Measurements from ENCODE around the gene SRD5A3. TPM values are rescaled to one million over a fixed set of nuclear protein-coding genes. Genes with fewer than 3 reads are reported as not detected.

SRD5A3 gene
- total RNA-seq, 1 donor from 2014 or later = 5.5 TPM

DNA sequence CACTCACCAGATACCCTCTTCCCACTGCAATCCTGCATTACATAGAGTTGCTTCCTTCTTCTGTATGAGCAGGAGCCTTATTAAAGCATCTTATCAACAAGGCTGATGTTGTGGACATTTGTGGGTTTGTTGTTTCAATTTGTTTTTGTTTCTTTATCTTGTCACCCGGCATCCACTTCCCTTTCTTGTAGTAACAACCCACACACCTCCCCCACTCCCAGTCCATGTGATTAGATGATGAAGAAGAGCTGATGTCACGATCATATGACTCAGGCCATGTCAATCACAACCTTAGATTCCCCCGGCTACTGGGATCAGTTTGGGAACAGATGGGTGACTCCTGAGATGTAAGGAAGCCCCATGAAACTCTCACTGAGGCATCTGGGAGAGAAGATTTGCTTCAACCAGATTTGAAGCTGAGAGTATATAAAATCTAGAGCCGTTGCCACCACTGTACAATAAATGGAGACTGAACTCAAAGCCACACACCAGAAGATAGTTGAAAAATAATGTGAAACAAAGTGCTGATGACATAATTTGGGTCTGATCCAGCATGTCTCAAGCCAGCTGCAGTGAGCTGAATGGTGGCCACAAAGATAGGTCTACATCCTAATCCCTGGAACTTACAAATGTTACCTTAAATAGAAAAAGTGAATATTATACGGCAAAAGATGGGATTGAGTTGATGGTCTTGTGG is 34.1 kb upstream of the SRD5A3 start:
- TF ChIP-seq, protein P1, sequence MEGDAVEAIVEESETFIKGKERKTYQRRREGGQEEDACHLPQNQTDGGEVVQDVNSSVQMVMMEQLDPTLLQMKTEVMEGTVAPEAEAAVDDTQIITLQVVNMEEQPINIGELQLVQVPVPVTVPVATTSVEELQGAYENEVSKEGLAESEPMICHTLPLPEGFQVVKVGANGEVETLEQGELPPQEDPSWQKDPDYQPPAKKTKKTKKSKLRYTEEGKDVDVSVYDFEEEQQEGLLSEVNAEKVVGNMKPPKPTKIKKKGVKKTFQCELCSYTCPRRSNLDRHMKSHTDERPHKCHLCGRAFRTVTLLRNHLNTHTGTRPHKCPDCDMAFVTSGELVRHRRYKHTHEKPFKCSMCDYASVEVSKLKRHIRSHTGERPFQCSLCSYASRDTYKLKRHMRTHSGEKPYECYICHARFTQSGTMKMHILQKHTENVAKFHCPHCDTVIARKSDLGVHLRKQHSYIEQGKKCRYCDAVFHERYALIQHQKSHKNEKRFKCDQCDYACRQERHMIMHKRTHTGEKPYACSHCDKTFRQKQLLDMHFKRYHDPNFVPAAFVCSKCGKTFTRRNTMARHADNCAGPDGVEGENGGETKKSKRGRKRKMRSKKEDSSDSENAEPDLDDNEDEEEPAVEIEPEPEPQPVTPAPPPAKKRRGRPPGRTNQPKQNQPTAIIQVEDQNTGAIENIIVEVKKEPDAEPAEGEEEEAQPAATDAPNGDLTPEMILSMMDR (IDR thresholded peaks at IDR 0.05; ENCODE audit: insufficient read depth, low read length, severe bottlenecking) = no peak
- Histone ChIP-seq H3K27me3 (ENCODE audit: control insufficient read depth, insufficient read depth, low read length) (no peaks in the 10 kb centered on the region), H3K36me3 (ENCODE audit: control insufficient read depth, insufficient read depth, low read length) (no peaks in the 10 kb centered on the region), H3K4me3 (ENCODE audit: low read depth, low read length) (no peak overlapping the region)
- no peak for FAIRE-seq
- DNase-seq (ENCODE audit: low read depth) = no peak

DNA sequence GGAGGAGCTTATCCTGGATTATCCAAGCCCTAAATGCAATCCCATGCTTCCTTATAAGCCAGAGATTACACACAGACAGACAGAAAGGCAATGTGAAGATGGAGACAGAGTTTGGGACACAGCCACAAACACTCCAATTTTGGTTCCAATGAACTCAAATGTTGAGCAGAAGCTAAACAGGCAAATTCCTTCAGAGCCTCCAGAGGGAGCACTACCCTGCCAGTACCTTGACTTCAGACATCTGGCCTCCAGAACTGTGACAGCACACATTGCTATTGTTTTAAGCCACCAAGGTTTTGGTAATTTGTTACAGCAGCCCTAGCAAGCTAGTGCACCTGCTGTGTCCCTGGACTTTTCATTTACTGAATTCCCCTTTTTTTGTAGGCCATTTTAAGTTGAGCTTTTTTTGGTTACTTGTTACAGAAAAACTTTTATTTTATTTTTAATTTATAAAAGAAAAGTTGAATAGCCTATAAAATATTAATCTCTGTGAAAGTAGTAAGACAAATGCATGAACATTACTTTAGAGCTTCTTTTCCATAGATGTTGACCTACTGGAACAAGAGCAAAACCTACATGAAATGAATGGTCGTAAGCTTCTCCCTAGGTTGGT is 33.4 kb upstream of the SRD5A3 start:
- FAIRE-seq (no peak), DNase-seq (ENCODE audit: low read depth) (peak; percentile 59)
- TF ChIP-seq, protein P1 (IDR thresholded peaks at IDR 0.05; ENCODE audit: insufficient read depth, low read length, severe bottlenecking) = peak; percentile 85
- Histone ChIP-seq H3K27me3 (ENCODE audit: control insufficient read depth, insufficient read depth, low read length) (no peaks in the 10 kb centered on the region), H3K4me3 (ENCODE audit: low read depth, low read length) (no peak overlapping the region), H3K36me3 (ENCODE audit: control insufficient read depth, insufficient read depth, low read length) (no peaks in the 10 kb centered on the region)

DNA sequence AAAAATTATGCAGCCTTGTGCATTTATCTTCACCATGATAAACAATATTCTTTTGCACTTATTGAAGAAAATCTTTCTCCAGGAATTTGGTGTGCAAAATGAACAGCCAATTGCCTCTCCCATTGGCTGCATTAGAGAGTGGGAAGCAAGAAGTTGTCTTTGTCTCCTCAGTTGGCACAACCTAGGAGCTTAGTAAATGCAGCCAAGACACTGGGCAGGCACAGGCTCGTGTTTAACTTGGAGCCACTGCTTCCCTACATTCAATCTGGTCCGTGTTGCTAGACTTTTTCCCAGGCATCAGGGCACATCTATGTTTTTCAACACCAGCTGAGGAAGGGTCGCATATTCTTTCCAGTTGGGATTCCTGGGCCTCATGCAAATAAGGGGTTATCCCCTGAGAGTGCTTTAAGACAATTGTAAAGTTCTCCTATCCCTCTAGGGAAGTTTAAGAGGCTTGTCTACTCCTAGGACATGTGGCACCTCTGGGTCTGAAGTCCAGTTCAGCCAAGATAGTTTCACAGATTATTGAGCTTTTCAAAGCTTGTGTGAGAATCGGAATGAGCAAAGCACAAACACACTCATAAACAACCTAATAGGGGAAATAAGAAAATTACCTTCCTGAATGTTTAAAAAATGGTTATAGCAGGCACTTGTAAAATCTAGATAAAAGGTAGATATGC is 31.8 kb upstream of the SRD5A3 start:
- H3K27me3 ChIP-seq (ENCODE audit: control insufficient read depth, insufficient read depth, low read length) = no peaks in the 10 kb centered on the region
- FAIRE-seq (no peak), DNase-seq (ENCODE audit: low read depth) (no peak)
- TF ChIP-seq, protein P1 (IDR thresholded peaks at IDR 0.05; ENCODE audit: insufficient read depth, low read length, severe bottlenecking) = no peak
- no peaks in the 10 kb centered on the region for H3K36me3 ChIP-seq (ENCODE audit: control insufficient read depth, insufficient read depth, low read length)
- H3K4me3 ChIP-seq (ENCODE audit: low read depth, low read length) = no peak overlapping the region

DNA sequence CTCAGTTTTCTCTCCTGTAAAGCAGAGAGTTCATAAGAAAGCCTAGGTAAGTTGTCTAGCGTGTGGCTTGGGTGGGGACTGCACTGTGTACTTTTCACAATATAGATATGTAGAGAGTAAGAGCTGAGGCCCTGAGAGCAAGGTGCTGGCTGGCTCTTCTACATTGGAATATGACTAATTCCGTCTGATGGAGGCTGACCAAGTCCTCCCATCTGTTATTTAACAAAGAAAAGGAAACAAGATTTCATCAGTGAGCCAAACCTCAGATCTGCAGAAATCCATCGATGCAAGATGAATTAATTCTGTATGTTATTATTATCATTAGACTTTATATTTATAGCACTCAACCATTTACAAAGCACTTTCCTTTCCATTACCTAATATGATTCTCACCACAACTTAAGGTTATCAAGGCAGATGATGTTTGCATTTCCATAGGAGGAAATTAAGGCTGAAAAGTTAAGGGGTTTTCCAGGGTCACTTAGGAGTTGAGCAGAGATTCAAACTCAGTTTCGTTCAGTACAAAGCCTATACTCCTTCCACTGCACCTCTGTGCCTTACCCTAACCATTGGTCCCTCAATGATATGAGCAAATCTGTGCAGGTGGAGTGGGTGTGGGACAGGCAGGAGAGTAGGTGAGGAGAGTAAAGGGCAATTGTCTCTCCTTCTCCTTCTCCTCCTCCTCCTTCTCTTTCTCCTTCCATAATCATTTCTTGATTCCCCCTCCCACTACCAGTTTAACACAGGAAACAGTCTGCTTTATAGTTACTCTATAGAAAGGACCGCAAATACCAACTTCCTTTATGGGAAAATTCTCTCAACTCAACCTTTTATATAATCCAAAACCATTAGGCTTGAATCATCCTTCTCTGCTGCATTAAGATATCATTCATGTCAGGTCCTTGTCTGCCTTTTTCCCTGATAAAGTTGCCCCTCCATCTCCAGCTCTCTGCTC is 27.6 kb upstream of the SRD5A3 start:
- DNase-seq (ENCODE audit: low read depth) (peak; percentile 51), FAIRE-seq (no peak)
- H3K27me3 ChIP-seq (ENCODE audit: control insufficient read depth, insufficient read depth, low read length) = no peaks in the 10 kb centered on the region
- TF ChIP-seq, protein P1 (IDR thresholded peaks at IDR 0.05; ENCODE audit: insufficient read depth, low read length, severe bottlenecking) = no peak
- no peaks in the 10 kb centered on the region for H3K36me3 ChIP-seq (ENCODE audit: control insufficient read depth, insufficient read depth, low read length)
- H3K4me3 ChIP-seq (ENCODE audit: low read depth, low read length) = no peak overlapping the region

DNA sequence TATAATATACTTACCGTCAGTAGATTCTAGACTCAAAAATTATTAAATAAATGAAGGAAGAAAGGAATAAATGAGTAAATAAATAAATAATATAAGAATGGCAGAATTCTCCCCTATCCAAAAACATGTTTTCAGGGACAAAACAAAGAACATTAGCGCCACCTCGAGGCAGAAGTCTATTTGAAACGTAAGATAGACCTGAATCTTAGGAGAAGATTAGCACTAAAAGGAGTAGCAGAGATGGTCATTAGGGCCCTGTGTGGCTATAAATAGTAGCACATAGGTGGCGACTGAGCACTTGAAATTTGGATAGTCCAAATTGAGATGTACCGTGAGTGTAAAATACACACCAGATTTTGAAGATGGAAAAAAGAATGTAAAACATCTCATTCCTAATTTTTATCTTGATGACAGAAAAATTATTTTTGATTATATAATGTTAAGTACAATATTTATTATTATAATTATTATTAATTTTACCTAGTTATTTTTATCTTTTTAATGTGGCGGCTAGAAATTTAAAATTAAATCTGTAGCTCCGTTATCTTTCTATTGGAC is 24.3 kb upstream of the SRD5A3 start:
- Histone ChIP-seq H3K4me3 (ENCODE audit: low read depth, low read length) (no peak overlapping the region), H3K27me3 (ENCODE audit: control insufficient read depth, insufficient read depth, low read length) (no peaks in the 10 kb centered on the region), H3K36me3 (ENCODE audit: control insufficient read depth, insufficient read depth, low read length) (no peaks in the 10 kb centered on the region)
- FAIRE-seq = no peak
- DNase-seq (ENCODE audit: low read depth) = peak; percentile 78
- TF ChIP-seq, protein P1 (IDR thresholded peaks at IDR 0.05; ENCODE audit: insufficient read depth, low read length, severe bottlenecking) = peak; percentile 44
